Renal pelvis (tissue), 4 donors: ENCODE results near the gene CENPU. TPM values are rescaled to one million over a fixed set of nuclear protein-coding genes. Genes with fewer than 3 reads are reported as not detected.

Experiments used
- DNase-seq: peaks from one replicate; pipeline ENCODE4 v3.0.0-alpha.2; 2013
- polyA plus RNA-seq, 3 donors: library from polyadenylated mRNA; unstranded; fragments of 120-200 nt; gene quantifications; one replicate each; pipeline ENCODE4 v1.2.1, GENCODE V29; 2013; ENCODE audit not compliant: insufficient read length in 3 of 3

CENPU gene
- polyA plus RNA-seq, 3 donors, result 38.0 to 47.1 (median 43.1) TPM

DNA sequence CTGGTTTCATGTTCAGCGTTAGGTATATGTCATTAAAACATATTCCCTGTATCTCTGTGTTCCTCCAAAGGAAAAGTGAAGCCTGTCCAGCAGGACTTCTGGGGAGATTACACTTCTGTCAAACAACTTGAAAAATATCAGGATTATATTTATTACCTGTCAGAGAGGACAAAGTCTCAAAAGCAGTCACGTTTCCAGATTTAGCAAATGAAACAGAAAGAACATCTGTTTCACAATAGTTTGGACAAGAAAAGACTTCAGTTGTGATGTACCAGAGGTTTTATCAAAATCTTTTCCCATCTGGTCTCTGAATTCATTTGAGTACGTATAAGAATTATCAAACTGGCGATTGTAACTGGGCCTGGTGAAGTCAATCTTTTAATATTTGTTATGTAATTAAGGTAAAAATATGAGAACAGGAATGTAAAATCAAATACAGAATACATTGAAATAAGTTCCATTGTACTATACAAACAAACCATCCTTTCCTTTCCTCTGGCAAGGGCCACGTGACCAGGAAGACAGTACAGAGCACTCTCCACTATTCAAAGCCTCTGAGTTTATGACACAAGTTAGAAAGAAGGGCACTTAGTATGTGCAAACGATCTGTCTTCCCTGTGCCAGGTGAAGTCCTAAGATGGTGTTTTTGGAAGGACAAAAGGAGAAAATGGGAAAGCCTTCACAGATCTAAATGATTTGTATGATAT lies 87.8 kb downstream of the CENPU start:
- no peak for DNase-seq

DNA sequence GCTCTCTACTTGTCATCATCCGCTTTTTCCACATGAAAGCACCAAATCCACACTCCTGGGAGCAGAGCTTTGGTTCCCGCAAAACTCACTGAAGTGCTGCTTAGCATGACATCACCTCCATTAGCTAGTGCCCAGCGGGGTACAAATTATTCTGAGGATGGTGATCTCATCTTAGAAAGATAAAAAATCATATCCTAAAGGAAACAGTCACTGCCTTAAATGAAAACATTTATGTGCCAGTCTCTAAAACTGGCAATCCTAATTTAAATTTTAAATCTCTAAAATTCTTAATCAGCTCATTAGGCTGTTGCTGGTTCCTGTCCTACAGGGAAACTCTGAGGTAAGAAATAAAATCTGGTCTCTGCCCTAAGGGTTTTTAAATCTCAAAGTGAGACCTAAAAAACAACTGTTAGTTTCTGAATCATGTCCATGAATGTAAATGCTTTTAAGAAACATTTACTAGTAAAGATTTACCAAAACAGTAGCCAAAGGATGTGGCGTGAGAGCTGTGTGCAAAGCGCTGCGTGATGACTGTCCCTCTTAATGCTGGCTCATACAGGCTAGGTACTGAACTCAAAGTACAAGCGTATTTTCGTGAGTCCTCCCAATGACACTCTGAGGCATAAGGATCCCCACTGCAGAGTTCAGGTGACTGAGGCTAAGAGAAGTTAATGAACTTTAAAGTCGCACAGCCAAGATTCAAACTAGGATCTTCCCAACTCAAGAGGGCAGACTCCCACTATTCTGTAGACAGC lies 89.2 kb downstream of the CENPU start:
- DNase-seq, result peak; percentile 5

Other genes starting within 250 kb of the CENPU start
- gene CASP3, start 84.6 kb downstream of the CENPU start, polyA plus RNA-seq, result 10 to 100 TPM; 30.8 to 32.5 (median 32.4) TPM
- gene PRIMPOL, start 84.4 kb downstream of the CENPU start, polyA plus RNA-seq, result 10 to 100 TPM; 23.4 to 36.5 (median 36.3) TPM
- 10 to 100 TPM; 46.8 to 64.5 (median 50.9) TPM for gene ACSL1, start 91.9 kb upstream of the CENPU start, polyA plus RNA-seq